ENCODE data around the gene BACH1. TPM values are rescaled to one million over a fixed set of nuclear protein-coding genes. Genes with fewer than 3 reads are reported as not detected.

BACH1 gene
- total RNA-seq, 1 experiment from 2014 or later: 20.0 TPM

DNA sequence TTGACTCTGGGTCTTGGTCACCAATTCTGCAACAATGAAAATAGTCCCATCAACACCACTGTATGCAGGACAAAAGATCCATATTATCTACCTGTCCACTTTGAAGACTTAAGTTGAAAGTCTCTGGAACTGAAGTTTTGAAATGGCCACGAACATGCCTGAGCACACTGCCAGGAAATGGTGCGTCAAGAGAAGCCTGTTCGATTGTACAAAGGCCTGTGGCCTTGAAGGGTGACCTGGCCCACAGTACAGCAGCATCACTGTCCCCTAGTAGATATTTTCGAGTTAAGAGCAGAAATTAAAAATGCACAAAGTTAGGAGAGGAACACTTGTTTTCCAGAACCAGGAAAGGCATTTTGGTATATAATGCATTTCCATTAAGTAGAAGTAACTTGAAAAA is 78.5 kb downstream of the BACH1 start:
- no peaks in the 10 kb centered on the region for H3K27me3 ChIP-seq (ENCODE audit: control insufficient read depth, insufficient read depth, low read length)
- peaks cover 4% of the 10 kb centered on the region; the same call in 1 of the 2 replicates for H3K4me1 ChIP-seq (ENCODE audit: control insufficient read depth, insufficient read depth, low read length)
- TF ChIP-seq, protein P1, sequence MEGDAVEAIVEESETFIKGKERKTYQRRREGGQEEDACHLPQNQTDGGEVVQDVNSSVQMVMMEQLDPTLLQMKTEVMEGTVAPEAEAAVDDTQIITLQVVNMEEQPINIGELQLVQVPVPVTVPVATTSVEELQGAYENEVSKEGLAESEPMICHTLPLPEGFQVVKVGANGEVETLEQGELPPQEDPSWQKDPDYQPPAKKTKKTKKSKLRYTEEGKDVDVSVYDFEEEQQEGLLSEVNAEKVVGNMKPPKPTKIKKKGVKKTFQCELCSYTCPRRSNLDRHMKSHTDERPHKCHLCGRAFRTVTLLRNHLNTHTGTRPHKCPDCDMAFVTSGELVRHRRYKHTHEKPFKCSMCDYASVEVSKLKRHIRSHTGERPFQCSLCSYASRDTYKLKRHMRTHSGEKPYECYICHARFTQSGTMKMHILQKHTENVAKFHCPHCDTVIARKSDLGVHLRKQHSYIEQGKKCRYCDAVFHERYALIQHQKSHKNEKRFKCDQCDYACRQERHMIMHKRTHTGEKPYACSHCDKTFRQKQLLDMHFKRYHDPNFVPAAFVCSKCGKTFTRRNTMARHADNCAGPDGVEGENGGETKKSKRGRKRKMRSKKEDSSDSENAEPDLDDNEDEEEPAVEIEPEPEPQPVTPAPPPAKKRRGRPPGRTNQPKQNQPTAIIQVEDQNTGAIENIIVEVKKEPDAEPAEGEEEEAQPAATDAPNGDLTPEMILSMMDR (IDR thresholded peaks at IDR 0.05): no peak
- no peak for TF ChIP-seq SIN3A (IDR thresholded peaks at IDR 0.05; ENCODE audit: borderline replicate concordance, insufficient read depth, low read depth, low read length)
- intact Hi-C loops (cut with micrococcal nuclease; ENCODE audit: unreplicated experiment): no loop called here
- no TSS peak for BruUV-seq (replicated peaks)
- no peak overlapping the region for H3K27ac ChIP-seq (ENCODE audit: low read length)
- ChIA-PET POLR2A (no interaction called here), CTCF (interaction anchor here (0.6 to 1.0 kb wide), 2 partner anchors 281 to 287 kb away, joined by 3 read pairs; no protein-coding TSS in a partner anchor)
- DNase-seq (ENCODE audit: low read depth, low spot score): no peak
- no peak overlapping the region for H3K4me3 ChIP-seq (ENCODE audit: low read depth in 2 of 2, low read length in 2 of 2)
- H3K9me3 ChIP-seq (ENCODE audit: control insufficient read depth, insufficient read depth, low read depth, low read length): no peaks in the 10 kb centered on the region
- ATAC-seq: no peak
- in situ Hi-C loops (cut with HindIII; ENCODE audit: low pct_unique_long_range_greater_than_20kb, low sequenced_read_pairs): no loop called here
- H3K36me3 ChIP-seq (ENCODE audit: control insufficient read depth, insufficient read depth, low read length): no peaks in the 10 kb centered on the region

DNA sequence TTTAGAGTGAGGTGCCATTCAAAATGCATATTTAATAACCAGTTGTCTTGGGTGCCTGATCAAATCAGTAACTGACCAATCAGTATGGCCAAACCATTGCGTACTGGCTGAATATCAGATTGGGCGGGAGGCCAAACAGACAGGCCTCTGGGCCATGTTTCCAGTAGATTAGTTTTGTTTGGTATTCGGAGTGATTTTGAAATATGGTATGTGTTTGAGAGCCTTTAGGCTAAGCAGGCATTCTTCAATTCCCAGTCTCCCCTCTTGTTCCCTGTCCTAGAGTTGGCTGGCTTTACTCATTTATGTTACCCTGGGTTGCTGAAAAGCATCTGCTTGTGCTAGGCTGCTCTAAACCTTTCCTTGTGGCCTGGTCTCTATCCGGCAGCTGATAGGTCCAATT is 80.1 kb downstream of the BACH1 start:
- DNase-seq (ENCODE audit: low read depth, low spot score): no peak
- BruUV-seq (replicated peaks): no TSS peak
- Histone ChIP-seq H3K9me3 (ENCODE audit: control insufficient read depth, insufficient read depth, low read depth, low read length) (no peaks in the 10 kb centered on the region), H3K27me3 (ENCODE audit: control insufficient read depth, insufficient read depth, low read length) (no peaks in the 10 kb centered on the region), H3K27ac (ENCODE audit: low read length) (no peak overlapping the region), H3K4me3 (ENCODE audit: low read depth in 2 of 2, low read length in 2 of 2) (no peak overlapping the region), H3K36me3 (ENCODE audit: control insufficient read depth, insufficient read depth, low read length) (no peaks in the 10 kb centered on the region), H3K4me1 (ENCODE audit: control insufficient read depth, insufficient read depth, low read length) (peaks cover 4% of the 10 kb centered on the region; the same call in 1 of the 2 replicates)
- in situ Hi-C loops (cut with HindIII; ENCODE audit: low pct_unique_long_range_greater_than_20kb, low sequenced_read_pairs) (no loop called here), intact Hi-C loops (cut with micrococcal nuclease; ENCODE audit: unreplicated experiment) (no loop called here)
- ATAC-seq: no peak
- TF ChIP-seq, protein P1 (IDR thresholded peaks at IDR 0.05): no peak
- no peak for TF ChIP-seq TCF7L2 (IDR thresholded peaks at IDR 0.05; ENCODE audit: low read depth, low read length)
- TF ChIP-seq, protein P2, sequence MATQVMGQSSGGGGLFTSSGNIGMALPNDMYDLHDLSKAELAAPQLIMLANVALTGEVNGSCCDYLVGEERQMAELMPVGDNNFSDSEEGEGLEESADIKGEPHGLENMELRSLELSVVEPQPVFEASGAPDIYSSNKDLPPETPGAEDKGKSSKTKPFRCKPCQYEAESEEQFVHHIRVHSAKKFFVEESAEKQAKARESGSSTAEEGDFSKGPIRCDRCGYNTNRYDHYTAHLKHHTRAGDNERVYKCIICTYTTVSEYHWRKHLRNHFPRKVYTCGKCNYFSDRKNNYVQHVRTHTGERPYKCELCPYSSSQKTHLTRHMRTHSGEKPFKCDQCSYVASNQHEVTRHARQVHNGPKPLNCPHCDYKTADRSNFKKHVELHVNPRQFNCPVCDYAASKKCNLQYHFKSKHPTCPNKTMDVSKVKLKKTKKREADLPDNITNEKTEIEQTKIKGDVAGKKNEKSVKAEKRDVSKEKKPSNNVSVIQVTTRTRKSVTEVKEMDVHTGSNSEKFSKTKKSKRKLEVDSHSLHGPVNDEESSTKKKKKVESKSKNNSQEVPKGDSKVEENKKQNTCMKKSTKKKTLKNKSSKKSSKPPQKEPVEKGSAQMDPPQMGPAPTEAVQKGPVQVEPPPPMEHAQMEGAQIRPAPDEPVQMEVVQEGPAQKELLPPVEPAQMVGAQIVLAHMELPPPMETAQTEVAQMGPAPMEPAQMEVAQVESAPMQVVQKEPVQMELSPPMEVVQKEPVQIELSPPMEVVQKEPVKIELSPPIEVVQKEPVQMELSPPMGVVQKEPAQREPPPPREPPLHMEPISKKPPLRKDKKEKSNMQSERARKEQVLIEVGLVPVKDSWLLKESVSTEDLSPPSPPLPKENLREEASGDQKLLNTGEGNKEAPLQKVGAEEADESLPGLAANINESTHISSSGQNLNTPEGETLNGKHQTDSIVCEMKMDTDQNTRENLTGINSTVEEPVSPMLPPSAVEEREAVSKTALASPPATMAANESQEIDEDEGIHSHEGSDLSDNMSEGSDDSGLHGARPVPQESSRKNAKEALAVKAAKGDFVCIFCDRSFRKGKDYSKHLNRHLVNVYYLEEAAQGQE (IDR thresholded peaks at IDR 0.05; ENCODE audit: insufficient read depth in 1 of 2, low read depth in 2 of 2, low read length in 1 of 2): no peak
- ChIA-PET CTCF (no interaction called here), POLR2A (interaction anchor here (0.9 kb wide), 1 partner anchor 366 kb away, joined by 6 read pairs; no protein-coding TSS in a partner anchor)
